HG03025 (cell line): ENCODE measurements around the gene MEGF9.

Experiments
- ATAC-seq: cut with Tn5 transposase; IDR thresholded peaks from one replicate; pipeline ENCODE4 v1.9.1; 2021; ENCODE audit warnings: mild to moderate bottlenecking, moderate library complexity; ENCODE audit not compliant: unreplicated experiment, low FRiP score

The MEGF9 gene

DNA sequence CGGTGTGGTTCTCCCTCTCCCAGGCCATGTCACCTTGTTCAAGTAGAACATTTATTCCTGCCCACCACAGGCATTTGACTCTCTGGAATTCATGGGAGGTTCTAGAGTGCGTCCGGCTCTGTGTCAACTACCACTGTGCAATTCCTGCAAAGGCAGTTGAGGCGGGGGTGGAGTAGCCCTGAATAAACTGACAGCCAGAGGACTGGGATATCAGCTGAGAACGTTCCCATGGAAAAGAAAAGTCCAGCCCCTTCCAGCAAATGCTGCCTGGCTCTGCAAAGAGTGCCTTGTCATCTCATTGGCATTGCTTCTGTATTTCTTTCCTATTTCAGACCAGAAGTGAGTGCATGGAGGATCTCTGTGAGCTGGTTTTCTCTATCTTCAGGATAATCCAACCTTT is 18.9 kb upstream of the MEGF9 start:
- no peak for ATAC-seq

DNA sequence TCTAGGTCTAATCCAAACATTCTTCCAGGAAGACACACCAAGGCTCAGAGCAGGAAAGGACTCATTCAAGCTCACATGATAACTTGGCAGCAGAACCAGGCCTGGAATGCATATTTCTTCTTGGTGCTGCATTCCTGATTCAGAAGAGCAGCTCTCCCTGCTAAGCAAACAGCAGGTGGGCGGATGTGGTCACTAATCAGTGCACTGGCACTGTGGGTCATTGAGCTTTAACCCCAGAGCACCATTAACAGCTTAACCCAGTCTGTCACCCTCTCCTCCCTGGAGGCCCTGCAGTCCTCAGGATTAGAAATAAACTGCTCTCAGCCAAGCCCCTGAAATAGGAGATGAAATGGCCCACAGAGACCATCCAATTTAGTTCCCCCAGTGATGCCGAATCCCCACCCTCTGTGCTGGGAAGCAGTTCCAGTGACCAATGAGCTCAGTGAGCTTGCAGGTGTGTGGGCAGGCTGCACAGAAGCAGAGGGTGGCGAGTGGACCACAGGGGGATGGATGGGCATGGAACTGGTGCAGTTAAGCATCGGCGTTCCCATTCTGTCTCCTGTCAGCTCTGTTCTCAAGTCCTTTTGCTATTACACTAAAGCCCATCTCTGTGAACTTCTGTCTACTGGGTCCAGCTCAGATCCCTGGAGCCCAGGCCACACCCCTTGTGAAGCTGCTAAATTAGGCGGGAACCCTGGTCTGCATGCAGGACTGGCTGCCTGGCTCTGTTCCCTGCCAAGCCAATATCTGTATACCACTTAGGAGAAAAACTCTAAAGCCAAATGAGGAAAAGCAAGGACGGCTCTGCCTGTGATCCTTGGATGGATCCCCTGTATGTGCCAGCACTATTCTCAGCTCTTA is 16.6 kb upstream of the MEGF9 start:
- no peak for ATAC-seq

- ATAC-seq, result no peak
These were observed 15.5 kb upstream of the MEGF9 start for GRCh38 chr9:120729791-120730241.

- no peak for ATAC-seq
These were observed 12.2 kb upstream of the MEGF9 start for GRCh38 chr9:120726484-120726883.

GRCh38 chr9:120725907-120726306 is 11.6 kb upstream of the MEGF9 start:
- no peak for ATAC-seq

DNA sequence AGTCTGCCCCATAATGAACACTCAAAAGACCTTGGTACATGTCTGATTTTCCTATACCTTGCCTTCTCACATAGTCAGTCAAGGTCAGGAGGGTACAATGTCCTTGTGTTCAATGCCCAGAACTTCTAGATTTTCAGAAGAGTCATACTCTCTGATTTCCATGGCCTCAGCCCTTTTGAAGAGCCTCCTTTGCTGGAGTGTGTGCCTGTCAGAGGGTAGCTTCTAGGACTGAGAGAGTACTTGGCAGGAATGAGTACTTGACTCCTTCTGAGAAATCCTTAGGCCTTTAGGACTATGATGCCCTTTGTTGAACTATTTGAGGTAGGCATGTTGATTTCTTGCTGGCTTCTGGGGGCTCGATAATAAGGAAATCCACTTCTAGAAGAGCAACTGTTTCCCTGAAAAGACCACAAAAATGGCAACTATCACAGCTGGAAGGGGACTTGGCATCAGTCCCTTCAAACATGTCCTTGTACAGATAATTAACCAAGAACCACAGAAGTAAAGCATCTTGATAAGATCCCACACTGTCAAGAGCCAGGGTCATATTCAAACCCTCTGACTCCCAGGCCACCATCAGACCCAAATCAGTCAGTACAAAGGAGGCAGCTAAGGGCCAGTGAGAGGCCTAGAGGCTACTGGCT is 10.6 kb upstream of the MEGF9 start:
- no peak for ATAC-seq

DNA sequence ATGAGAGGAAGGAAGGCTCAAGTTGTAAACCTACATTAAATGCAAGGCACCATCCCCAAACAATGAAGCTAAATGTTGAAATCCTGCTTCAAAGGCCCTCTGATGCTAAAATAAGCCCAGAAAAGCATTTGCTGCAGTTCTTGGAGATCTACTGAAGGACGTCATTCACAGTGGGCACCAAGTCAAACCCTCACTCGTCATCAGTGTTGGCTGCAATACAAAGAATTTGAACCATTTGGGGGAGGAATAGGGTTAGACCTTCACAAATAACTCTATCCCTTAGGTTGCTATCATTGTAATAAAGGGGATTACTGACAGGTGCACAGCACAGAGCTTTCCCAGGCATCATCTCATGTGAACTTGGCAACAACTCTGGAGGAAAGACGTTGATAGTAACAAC is 9.3 kb upstream of the MEGF9 start:
- no peak for ATAC-seq

- no peak for ATAC-seq
These were observed 6.1 kb upstream of the MEGF9 start for GRCh38 chr9:120720404-120720803.

DNA sequence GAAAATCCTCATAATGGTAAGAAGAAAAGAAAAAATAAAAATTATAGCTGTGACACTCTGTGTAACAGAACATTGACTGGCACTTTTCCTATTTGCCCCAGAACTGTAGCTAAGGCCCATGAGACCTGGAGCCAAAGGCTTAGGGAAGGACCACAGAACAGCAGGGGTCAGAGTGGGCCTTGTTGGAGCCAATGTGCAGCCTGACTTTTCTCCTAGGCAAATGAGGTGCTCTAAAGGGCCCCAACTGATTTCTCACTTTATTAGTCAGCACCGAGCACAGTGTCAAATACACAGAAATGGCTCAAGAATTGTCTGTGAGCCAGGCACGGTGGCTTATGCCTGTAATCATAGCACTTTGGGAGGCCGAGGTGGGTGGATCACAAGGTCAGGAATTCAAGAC is 4.0 kb upstream of the MEGF9 start:
- ATAC-seq, result no peak

DNA sequence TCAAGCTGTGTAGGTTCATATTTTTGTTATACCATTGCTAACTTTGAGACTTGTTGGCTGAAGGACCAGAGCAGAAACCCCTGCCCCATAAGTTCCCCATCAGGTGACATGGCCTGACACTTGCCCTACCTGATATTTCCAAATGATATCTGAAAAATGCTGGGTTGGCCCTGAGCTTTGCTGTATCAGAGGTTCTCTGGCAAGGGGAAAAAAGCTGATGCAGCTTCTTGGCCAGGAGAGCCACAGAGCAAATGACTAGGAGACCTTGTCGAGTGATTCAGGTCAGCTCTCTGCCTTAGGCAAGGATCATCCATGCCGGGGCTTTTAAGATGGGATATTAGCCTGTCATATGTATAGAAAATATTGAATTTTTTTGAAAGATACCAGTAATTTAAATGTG is 2.9 kb upstream of the MEGF9 start:
- ATAC-seq, result no peak

GRCh38 chr9:120716483-120716882 is 2.2 kb upstream of the MEGF9 start:
- no peak for ATAC-seq

DNA sequence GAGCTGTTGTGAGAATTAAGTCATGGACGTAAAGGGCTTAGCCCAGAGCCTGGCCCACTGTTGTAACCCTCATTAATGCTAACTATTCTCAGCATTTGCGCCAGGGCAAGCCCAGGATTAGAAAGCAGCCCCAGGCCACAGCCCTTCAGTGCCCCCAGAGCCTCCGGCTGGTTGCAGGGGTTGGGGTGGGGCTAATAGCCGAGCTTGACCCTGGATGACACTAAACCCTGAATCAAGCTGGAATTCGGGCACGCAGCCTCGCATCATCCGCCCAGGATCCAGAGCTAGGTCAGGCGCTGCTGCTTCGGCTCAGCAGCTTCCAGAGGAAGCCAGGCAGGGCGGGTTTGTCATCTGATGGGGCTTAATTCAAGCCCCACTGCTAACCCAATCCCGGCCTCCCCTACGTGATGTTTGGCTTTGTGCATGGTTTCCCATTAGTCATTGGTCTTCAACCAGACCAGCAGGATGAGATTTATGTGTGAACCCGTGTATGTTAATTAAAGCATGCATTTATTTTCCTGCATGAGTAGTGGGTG is 1.2 kb upstream of the MEGF9 start:
- no peak for ATAC-seq

DNA sequence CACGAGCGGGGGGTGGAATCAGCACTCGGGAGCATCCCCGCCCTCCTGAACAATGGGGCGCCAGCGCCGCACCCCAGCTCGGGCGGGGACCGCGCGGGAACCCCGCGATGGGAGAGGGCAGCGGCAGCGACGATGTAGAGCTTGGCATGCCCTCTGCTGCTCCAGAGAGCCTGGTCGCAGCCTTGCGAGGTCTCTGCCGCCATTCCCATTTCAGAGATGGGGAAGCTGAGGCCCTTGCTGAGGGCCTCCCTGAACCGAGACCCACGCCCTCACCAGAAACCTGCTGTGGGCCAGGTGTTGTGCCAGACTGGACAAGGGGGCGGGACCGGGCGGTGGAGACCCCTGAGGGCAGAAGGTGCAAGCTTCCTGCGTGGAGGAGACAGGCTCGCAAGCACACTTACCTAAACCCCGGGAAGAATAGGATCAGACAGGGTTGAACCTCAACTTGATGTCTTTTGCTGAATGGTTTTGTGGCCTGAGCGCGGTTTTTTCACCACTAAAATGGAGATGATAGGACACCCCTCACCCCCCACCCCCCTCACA is 647 bp upstream of the MEGF9 start:
- no peak for ATAC-seq

DNA sequence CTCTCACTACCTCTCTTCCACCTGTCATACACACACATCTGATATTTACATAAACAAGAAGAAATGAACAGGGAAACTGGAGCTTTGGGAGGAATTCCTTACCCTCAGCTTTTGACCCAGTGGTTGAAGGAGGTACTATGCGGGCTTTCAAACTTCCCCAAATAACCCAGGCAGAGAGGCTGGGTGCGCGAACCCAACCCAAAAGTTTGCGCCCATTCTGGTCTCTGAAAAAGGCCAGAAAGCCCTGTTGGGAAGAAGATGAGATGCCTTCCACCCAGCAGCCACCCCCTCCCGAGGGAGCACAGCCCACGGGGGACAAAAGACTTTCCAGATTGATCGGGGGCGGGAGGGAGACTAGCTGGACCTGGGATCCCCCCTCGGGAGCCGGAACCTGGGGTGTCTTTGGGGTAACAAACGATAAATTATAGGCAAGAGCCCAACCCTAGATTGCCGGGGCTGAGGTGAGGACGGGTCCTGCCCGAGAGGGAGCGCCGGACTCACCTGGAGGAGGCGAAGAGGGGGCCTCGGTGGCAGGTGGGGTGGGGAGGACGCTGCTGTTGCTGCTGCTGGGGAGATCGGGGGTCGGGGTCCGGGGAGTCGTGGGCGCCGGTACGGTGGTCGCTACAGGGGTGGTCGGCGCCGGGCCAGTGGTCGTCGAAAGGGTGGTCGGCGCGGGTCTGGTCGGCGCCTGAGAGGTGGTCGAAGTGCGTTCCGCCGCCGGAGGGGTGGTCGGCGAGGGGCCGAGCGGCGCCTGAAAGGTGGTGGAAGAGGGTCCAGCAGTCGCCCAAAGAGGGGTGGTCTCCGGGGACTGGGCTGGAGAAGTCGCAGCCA is 798 bp downstream of the MEGF9 start:
- ATAC-seq, result no peak

DNA sequence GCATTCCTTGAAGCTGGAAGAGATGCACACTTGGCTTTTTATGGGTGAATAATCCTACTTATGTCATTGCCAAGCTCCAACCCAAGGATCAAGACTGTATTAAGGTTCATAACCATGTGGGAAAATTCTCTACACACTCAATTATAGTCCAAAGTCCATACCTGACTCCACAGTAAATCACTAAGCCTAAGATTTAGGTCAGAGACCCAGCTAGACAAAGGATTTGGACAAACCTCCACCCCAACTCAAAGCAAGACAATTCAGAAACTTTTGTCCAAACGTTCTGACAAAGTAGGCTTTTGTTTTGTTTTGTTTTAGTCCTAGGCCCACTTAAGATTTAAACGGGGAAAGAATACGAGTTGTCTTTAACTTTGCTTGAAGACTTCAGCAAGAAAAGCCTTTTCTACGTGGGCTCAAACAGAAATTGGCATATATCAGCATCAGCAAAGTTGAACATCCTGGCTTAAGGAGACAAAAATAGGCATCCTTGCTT is 1.7 kb downstream of the MEGF9 start:
- no peak for ATAC-seq

GRCh38 chr9:120711841-120712538 is 2.3 kb downstream of the MEGF9 start:
- no peak for ATAC-seq

DNA sequence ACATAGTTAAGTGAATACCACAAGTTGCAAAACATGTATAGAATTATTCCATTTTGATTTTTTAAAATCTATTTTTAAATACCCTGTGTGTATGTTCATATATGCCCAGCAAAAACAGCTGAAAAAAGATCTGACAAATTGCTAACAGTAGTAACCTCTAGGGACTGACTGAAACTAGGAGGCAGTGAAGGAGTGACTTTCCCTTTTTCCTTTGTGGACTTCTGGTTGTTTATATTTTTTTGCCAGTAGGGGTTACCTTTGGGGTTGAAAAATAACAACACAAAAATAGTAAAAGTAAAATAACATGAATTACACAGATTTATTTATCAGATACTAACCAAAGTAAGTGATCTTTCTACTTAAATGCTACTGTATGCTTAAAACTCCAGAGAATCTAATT is 2.9 kb downstream of the MEGF9 start:
- ATAC-seq, result no peak

- no peak for ATAC-seq
These were observed 3.9 kb downstream of the MEGF9 start for GRCh38 chr9:120710110-120710981.
